Esophagus squamous epithelium (tissue), 4 donors: ENCODE measurements around the gene FBXL20.

Source experiments
- POLR2A ChIP-seq, 4 donors: fragments of 450-650 bp; IDR thresholded peaks; one replicate each; pipeline ENCODE4 v1.6.1; 2017; ENCODE audit warnings: antibody characterized with exemption in 4 of 4, mild to moderate bottlenecking in 4 of 4, moderate library complexity in 3 of 4
- TF ChIP-seq, protein P1 (sequence below), 6 experiments: fragments of 450-650 bp in 4 of 6; fragments of 200-600 bp in 2 of 6; sonication (generic) in 2 of 6; IDR thresholded peaks; one replicate each; pipeline ENCODE4 v1.5.1; 2016 to 2019; ENCODE audit warnings: antibody characterized with exemption in 6 of 6, mild to moderate bottlenecking in 4 of 6, moderate library complexity in 4 of 6

DNA sequence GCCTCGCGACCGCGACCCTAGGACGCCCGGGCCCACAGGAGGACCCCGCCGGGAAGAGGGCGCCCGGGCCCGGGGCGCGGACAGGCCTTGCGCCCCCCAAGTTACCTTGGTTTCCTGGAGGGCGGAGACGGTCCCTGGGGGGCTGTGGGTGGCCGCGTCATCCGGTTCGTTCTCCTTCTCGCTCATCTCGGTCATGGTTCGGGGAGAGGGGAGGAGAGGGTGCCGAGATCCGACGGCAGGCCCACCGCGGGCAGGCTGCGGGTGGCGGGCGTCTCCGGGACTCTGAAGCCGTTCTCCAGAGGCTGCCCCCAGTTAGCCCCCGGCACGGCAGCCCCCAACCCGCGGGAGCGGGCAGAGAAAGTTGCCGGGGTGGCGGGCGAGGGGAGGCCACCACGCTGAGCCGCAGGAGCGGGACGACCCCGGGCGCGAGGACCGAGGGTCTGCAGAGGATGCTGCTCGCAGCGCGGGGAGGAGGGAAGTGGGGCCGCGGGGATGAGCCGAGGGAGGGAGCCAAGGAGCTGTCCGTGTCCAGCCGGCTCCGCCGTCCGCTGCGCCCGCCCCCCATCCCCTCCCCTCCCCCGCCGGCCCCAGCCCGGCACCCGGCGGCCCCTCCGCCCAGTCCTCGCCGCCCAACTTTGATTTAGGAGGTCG lies 176.0 kb downstream of the FBXL20 start, which contains the start of gene STAC2:
- TF ChIP-seq, protein P1, sequence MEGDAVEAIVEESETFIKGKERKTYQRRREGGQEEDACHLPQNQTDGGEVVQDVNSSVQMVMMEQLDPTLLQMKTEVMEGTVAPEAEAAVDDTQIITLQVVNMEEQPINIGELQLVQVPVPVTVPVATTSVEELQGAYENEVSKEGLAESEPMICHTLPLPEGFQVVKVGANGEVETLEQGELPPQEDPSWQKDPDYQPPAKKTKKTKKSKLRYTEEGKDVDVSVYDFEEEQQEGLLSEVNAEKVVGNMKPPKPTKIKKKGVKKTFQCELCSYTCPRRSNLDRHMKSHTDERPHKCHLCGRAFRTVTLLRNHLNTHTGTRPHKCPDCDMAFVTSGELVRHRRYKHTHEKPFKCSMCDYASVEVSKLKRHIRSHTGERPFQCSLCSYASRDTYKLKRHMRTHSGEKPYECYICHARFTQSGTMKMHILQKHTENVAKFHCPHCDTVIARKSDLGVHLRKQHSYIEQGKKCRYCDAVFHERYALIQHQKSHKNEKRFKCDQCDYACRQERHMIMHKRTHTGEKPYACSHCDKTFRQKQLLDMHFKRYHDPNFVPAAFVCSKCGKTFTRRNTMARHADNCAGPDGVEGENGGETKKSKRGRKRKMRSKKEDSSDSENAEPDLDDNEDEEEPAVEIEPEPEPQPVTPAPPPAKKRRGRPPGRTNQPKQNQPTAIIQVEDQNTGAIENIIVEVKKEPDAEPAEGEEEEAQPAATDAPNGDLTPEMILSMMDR (IDR thresholded peaks at IDR 0.05) = no peak
- TF ChIP-seq POLR2A (IDR thresholded peaks at IDR 0.05) = no peak
